C4-2B (cell line): Measurements from ENCODE around the gene SYNE4.

Source experiments
- CTCF ChIP-seq: fragments of 450-650 bp; conservative IDR thresholded peaks from 2 replicates; pipeline ENCODE4 v1.5.1; 2017; ENCODE audit warnings: mild to moderate bottlenecking
- ZFX ChIP-seq: fragments of 450-650 bp; IDR thresholded peaks from 2 replicates; pipeline ENCODE4 v1.6.1; 2017

GRCh38 chr19:36032251-36033104 is 23.9 kb upstream of the SYNE4 start, which contains the start of gene CLIP3:
- TF ChIP-seq CTCF: no peak
- no peak for TF ChIP-seq ZFX
